GM12878 (cell line): Measurements from ENCODE around the gene ZFAND2A. TPM values are rescaled to one million over a fixed set of nuclear protein-coding genes. Genes with fewer than 3 reads are reported as not detected.

Source experiments
- ATAC-seq: fragments of 200-7000 bp; cut with Tn5 transposase; 3 replicates; pipeline ENCODE4 v1.9.1; 2020; ENCODE audit warnings: mild to moderate bottlenecking, moderate library complexity
- BruUV-seq: library from RNA; stranded (reverse); fragments of 400-500 nt; replicated peaks from 2 replicates; lab custom pipeline; 2021; lab: Mats Ljungman, UMichigan
- CTCF ChIA-PET: fragments of 300-600 bp; sonication (Branson Sonifier 250); formaldehyde crosslinking; extraction: SDS; loops from one replicate; lab custom pipeline; 2021; ENCODE audit warnings: inconsistent platforms; lab: Yijun Ruan, JAX
- POLR2A ChIA-PET: fragments of 350-600 bp; formaldehyde crosslinking; extraction: SDS; loops from one replicate; lab custom pipeline; 2021; ENCODE audit warnings: inconsistent platforms; lab: Charles Lee
- RAD21 ChIA-PET: fragments of 300-600 bp; sonication (Branson Sonifier 250); formaldehyde crosslinking; loops from one replicate; lab custom pipeline; 2023; ENCODE audit warnings: antibody characterized with exemption; ENCODE audit not compliant: unreplicated experiment; lab: Charles Lee
- SMC1A ChIA-PET: fragments of 300-600 bp; sonication (Branson Sonifier 250); formaldehyde crosslinking; loops from one replicate; lab custom pipeline; 2023; ENCODE audit not compliant: unreplicated experiment, uncharacterized antibody; lab: Charles Lee
- DNase-seq: peaks from one replicate; pipeline ENCODE4 v3.0.0-alpha.2; 2011; ENCODE audit warnings: low read depth, low spot score
- FAIRE-seq: peaks from 3 replicates; lab custom pipeline; 2011; peaks lifted over from hg19 to GRCh38; lab: Jason Lieb, UNC
- H2AFZ ChIP-seq: 2 replicates; pipeline ENCODE4 v1.6.0; 2011; ENCODE audit warnings: low read depth, low read length, control low read depth; ENCODE audit not compliant: control insufficient read depth
- H3K27ac ChIP-seq: 2 replicates; pipeline ENCODE4 v1.5.1; 2011; ENCODE audit warnings: control low read depth; ENCODE audit not compliant: control insufficient read depth, insufficient read depth
- H3K27me3 ChIP-seq, 2 experiments: replicated peaks in 1 of 2; 2 replicates each; pipeline versions ENCODE4 v1.6.0 to v1.6.1; 2011; ENCODE audit warnings: low read length in 1 of 2; ENCODE audit not compliant: control insufficient read depth in 2 of 2, insufficient read depth in 2 of 2
- H3K36me3 ChIP-seq, 2 experiments: 2 replicates each; pipeline ENCODE4 v1.5.1; 2011; ENCODE audit warnings: low read length in 1 of 2; ENCODE audit not compliant: control insufficient read depth in 2 of 2, insufficient read depth in 2 of 2
- H3K4me1 ChIP-seq: 2 replicates; pipeline ENCODE4 v1.6.1; 2011; ENCODE audit warnings: mild to moderate bottlenecking, low read length, moderate library complexity, mixed read lengths; ENCODE audit not compliant: control insufficient read depth, insufficient read depth
- H3K4me2 ChIP-seq: 2 replicates; pipeline ENCODE4 v1.6.0; 2011; ENCODE audit warnings: control low read depth; ENCODE audit not compliant: control insufficient read depth, insufficient read depth
- H3K4me3 ChIP-seq: fragments of 200-600 bp; sonication (generic); 2 replicates; pipeline ENCODE4 v1.5.1; 2016
- H3K79me2 ChIP-seq: 2 replicates; pipeline ENCODE4 v1.6.0; 2011; ENCODE audit warnings: low read length; ENCODE audit not compliant: control insufficient read depth, insufficient read depth
- H3K9ac ChIP-seq: 2 replicates; pipeline ENCODE4 v1.8.0; 2011; ENCODE audit warnings: low read length, control low read depth, mixed read lengths; ENCODE audit not compliant: control insufficient read depth, insufficient read depth
- H3K9me3 ChIP-seq: replicated peaks from 3 replicates; pipeline ENCODE4 v1.5.1; 2011; ENCODE audit warnings: mild to moderate bottlenecking, low read length; ENCODE audit not compliant: control insufficient read depth, insufficient read depth
- H4K20me1 ChIP-seq: 2 replicates; pipeline ENCODE4 v1.6.0; 2011; ENCODE audit not compliant: control insufficient read depth, insufficient read depth
- ATF3 ChIP-seq: IDR thresholded peaks from 2 replicates; pipeline ENCODE4 v1.6.1; 2011; ENCODE audit warnings: low read depth, mild to moderate bottlenecking, low read length, moderate library complexity, borderline replicate concordance; ENCODE audit errors: extremely low read depth
- FOXM1 ChIP-seq: IDR thresholded peaks from 2 replicates; pipeline ENCODE4 v1.6.1; 2012; ENCODE audit warnings: low read depth, mild to moderate bottlenecking, inconsistent platforms, low read length, moderate library complexity
- RBBP5 ChIP-seq: fragments of 200-600 bp; sonication (generic); conservative IDR thresholded peaks from 2 replicates; pipeline ENCODE4 v1.6.1; 2016
- SKIL ChIP-seq: fragments of 450-650 bp; IDR thresholded peaks from 2 replicates; pipeline ENCODE4 v1.6.1; 2017; ENCODE audit warnings: mild to moderate bottlenecking, low read depth, inconsistent platforms; ENCODE audit not compliant: poor library complexity, severe bottlenecking
- ZNF217 ChIP-seq: fragments of 450-650 bp; IDR thresholded peaks from 2 replicates; pipeline ENCODE4 v1.6.1; 2017; ENCODE audit warnings: antibody characterized with exemption, mild to moderate bottlenecking
- WGBS: methylation state at CpG from one replicate; pipeline ENCODE4 v1.1.6; 2016; ENCODE audit warnings: low lambda C conversion rate; ENCODE audit not compliant: insufficient replicate concordance, insufficient coverage; ENCODE audit errors: missing lambda C conversion rate; 5-methylcytosine and 5-hydroxymethylcytosine counted together
- in situ Hi-C: fragments of 300-500 bp; cut with MboI; formaldehyde crosslinking; loops from 9 replicates; pipeline ENCODE4 v1.14.3; 2018; ENCODE audit warnings: mixed read lengths
- intact Hi-C: fragments of 100-400 bp; cut with micrococcal nuclease; formaldehyde crosslinking; loops from one replicate; pipeline ENCODE4 v1.14.2; 2022; ENCODE audit not compliant: unreplicated experiment
- polyA plus RNA-seq, 11 experiments: library from polyadenylated mRNA; depleted of rRNA in 4 of 11; unstranded in 6 of 11; stranded (reverse) in 5 of 11; fragments of >200 nt; fragmentation: Nextera tagmentation in 4 of 11; fragmentation: Illumina TruSeq in 1 of 11; extraction: Ambion mirVana in 4 of 11; extraction: Trizol in 1 of 11; gene quantifications; 1 replicate in 1 of 11; 2 replicates in 10 of 11; pipeline versions ENCODE4 v1.2.1 to v1.2.3, GENCODE V29; 2011 to 2016; ENCODE audit warnings: inconsistent platforms in 2 of 11, missing spikeins in 2 of 11, low read depth in 1 of 11
- total RNA-seq, 4 experiments: library from RNA; depleted of rRNA in 3 of 4; stranded (reverse); fragments of >200 nt in 3 of 4; fragmentation: Illumina TruSeq in 1 of 4; extraction: Trizol in 1 of 4; gene quantifications; 2 replicates each; pipeline versions ENCODE4 v1.2.1 to v1.2.3, GENCODE V29; 2013 to 2021

ZFAND2A gene
- total and polyA plus RNA-seq, 10 of the 15 experiments (the other 5 are each of a cell fraction or from before 2014, with no cell fraction given), result 14.8 to 39.9 (median 20.8) TPM

GRCh38 chr7:1127001-1127400, 33.0 kb downstream of the ZFAND2A start:
- H2AFZ ChIP-seq, result no peak overlapping the region
- no peaks in the 10 kb centered on the region for H3K79me2 ChIP-seq
- H3K9me3 ChIP-seq, result no peaks in the 10 kb centered on the region
- H3K9ac ChIP-seq, result no peak overlapping the region
- no TSS peak for BruUV-seq
- no peak for FAIRE-seq
- H3K4me3 ChIP-seq, result no peak overlapping the region
- 91% methylated on average over 7 of the region's 7 CpGs for WGBS
- ATAC-seq, result no peak
- intact Hi-C loops (no loop called here), in situ Hi-C loops (no loop called here)
- H3K27me3 ChIP-seq, result no peaks in the 10 kb centered on the region
- no peak overlapping the region for H3K4me2 ChIP-seq
- no peak for DNase-seq
- CTCF ChIA-PET, result no interaction called here
- H3K4me1 ChIP-seq, result 0 out of 2 replicates have a peak, but pooled peaks cover 3% of the 10 kb centered on the region
- peaks cover 7 to 9% of the 10 kb centered on the region in 2 experiments for H3K36me3 ChIP-seq
- H4K20me1 ChIP-seq, result no peaks in the 10 kb centered on the region
- RAD21 ChIA-PET, result no interaction called here
- SMC1A ChIA-PET, result no interaction called here
- H3K27ac ChIP-seq, result no peak overlapping the region
- no peak for TF ChIP-seq SKIL
- no peak for TF ChIP-seq FOXM1
- TF ChIP-seq ZNF217, result no peak
- TF ChIP-seq ATF3, result no peak
- TF ChIP-seq RBBP5, result no peak
- TF ChIP-seq, all 136 proteins: peak for 0
- POLR2A ChIA-PET, result no interaction called here
